Activated CD4-positive, alpha-beta T cell treated with anti-CD3 and anti-CD28 coated beads, Interleukin-2, amount 10 ng/mL, durations not matched to agents 7 days and 5 days (primary cell): ENCODE measurements around the gene ZNF141. TPM values are rescaled to one million over a fixed set of nuclear protein-coding genes. Genes with fewer than 3 reads are reported as not detected.
A peak's percentile ranks its signal among the peaks of the same experiment; 100 is the strongest.
"Not testable (repeated sequence)": the region's sequence is repeated elsewhere in the genome, so short reads cannot be mapped to it uniquely, and the experiment has no call there.

Source experiments
- CTCF ChIA-PET: fragments of 350-600 bp; sonication (Branson Sonifier 250); formaldehyde crosslinking; loops from one replicate; lab custom pipeline; 2021; ENCODE audit warnings: antibody characterized with exemption; lab: Charles Lee
- POLR2A ChIA-PET: fragments of 350-600 bp; sonication (Branson Sonifier 250); formaldehyde crosslinking; loops from one replicate; lab custom pipeline; 2021; ENCODE audit warnings: antibody characterized with exemption; lab: Charles Lee
- DNase-seq: peaks from one replicate; pipeline ENCODE4 v3.0.0-alpha.2; 2020
- H3K27ac Mint-ChIP-seq: one replicate; pipeline ENCODE4 v1.8.0; 2021; ENCODE audit warnings: mild to moderate bottlenecking, moderate library complexity, mixed read lengths
- H3K27me3 Mint-ChIP-seq: one replicate; pipeline ENCODE4 v1.8.0; 2021; ENCODE audit warnings: mixed read lengths
- H3K36me3 Mint-ChIP-seq: one replicate; pipeline ENCODE4 v1.8.0; 2021; ENCODE audit warnings: low read depth, mixed read lengths
- H3K4me1 Mint-ChIP-seq: one replicate; pipeline ENCODE4 v1.8.0; 2021; ENCODE audit warnings: mixed read lengths
- H3K4me3 Mint-ChIP-seq: one replicate; pipeline ENCODE4 v1.8.0; 2021; ENCODE audit warnings: mild to moderate bottlenecking, moderate library complexity, mixed read lengths
- H3K9me3 Mint-ChIP-seq: one replicate; pipeline ENCODE4 v1.8.0; 2021; ENCODE audit warnings: mixed read lengths
- total RNA-seq, 2 experiments: library from RNA; stranded (reverse); gene quantifications; one replicate each; pipeline ENCODE4 v1.2.3, GENCODE V29; 2021

Gene ZNF141
- total RNA-seq, 2 experiments from 2014 or later: 25.9 to 30.8 TPM

DNA sequence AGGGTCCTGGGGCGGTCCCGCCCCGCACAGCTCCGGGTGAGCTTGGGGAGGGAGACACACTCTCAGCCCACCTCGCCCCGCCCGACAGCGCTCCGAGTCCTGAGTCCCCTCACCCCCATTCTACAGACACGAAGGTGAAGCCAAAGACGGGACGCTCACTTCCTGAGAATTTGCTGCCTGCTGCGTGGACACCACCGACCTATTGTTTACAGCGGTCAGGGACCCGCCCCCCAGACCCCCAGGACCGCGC, 796 bp upstream of the ZNF141 start:
- CTCF ChIA-PET: no interaction called here
- H3K36me3 Mint-ChIP-seq: peaks cover 52% of the 10 kb centered on the region
- H3K4me1 Mint-ChIP-seq: peaks cover 33% of the 10 kb centered on the region

GRCh38 chr4:337932-338758, 531 bp downstream of the ZNF141 start:
- peak overlapping the region; percentile 92 for H3K4me3 Mint-ChIP-seq
- CTCF ChIA-PET: interaction anchor here (1.4 kb wide), 1 partner anchor 9 kb away, joined by 4 read pairs; no protein-coding TSS in a partner anchor
- peaks cover 65% of the 10 kb centered on the region for H3K36me3 Mint-ChIP-seq
- H3K27ac Mint-ChIP-seq: peak overlapping the region; percentile 97
- POLR2A ChIA-PET: interaction anchor here (0.6 kb wide), 2 partner anchors 12 to 136 kb away, joined by 3 to 6 read pairs; no protein-coding TSS in a partner anchor
- peaks cover 33% of the 10 kb centered on the region for H3K4me1 Mint-ChIP-seq
- H3K9me3 Mint-ChIP-seq: peaks cover 53% of the 10 kb centered on the region
- no peaks in the 10 kb centered on the region for H3K27me3 Mint-ChIP-seq
- DNase-seq: no peak

More for the DNA sequence above, 796 bp upstream of the ZNF141 start:
- no peak for DNase-seq
- Mint-ChIP-seq H3K27ac (peak overlapping the region; percentile 97), H3K27me3 (no peaks in the 10 kb centered on the region), H3K9me3 (peaks cover 43% of the 10 kb centered on the region), H3K4me3 (peak overlapping the region; percentile 92)
- POLR2A ChIA-PET: no interaction called here

GRCh38 chr4:338759-339097, 1.1 kb downstream of the ZNF141 start:
- Mint-ChIP-seq H3K9me3 (peaks cover 56% of the 10 kb centered on the region), H3K36me3 (peaks cover 70% of the 10 kb centered on the region), H3K4me3 (peak overlapping the region; percentile 92), H3K27ac (peak overlapping the region; percentile 97), H3K27me3 (no peaks in the 10 kb centered on the region), H3K4me1 (peaks cover 33% of the 10 kb centered on the region)
- CTCF ChIA-PET: interaction anchor here (1.4 kb wide), 1 partner anchor 8 kb away, joined by 4 read pairs; no protein-coding TSS in a partner anchor
- POLR2A ChIA-PET: no interaction called here
- no peak for DNase-seq

GRCh38 chr4:340011-340410, 2.4 kb downstream of the ZNF141 start:
- DNase-seq: no peak
- POLR2A ChIA-PET: no interaction called here
- Mint-ChIP-seq H3K27me3 (no peaks in the 10 kb centered on the region), H3K4me1 (peaks cover 33% of the 10 kb centered on the region), H3K4me3 (no peak overlapping the region), H3K9me3 (peaks cover 52% of the 10 kb centered on the region), H3K36me3 (peaks cover 79% of the 10 kb centered on the region), H3K27ac (no peak overlapping the region)
- CTCF ChIA-PET: no interaction called here

- ChIA-PET CTCF (no interaction called here), POLR2A (no interaction called here)
- Mint-ChIP-seq H3K27ac (no peak overlapping the region), H3K9me3 (peaks cover 57% of the 10 kb centered on the region), H3K27me3 (no peaks in the 10 kb centered on the region), H3K4me1 (no peaks in the 10 kb centered on the region), H3K36me3 (peaks cover 54% of the 10 kb centered on the region), H3K4me3 (no peak overlapping the region)
- no peak for DNase-seq
Observed at GRCh38 chr4:373062-373839, 35.6 kb downstream of the ZNF141 start.

- ChIA-PET CTCF (no interaction called here), POLR2A (interaction anchor here (0.6 kb wide), 1 partner anchor 62 kb away, joined by 3 read pairs; no protein-coding TSS in a partner anchor)
- peaks cover 52% of the 10 kb centered on the region for H3K9me3 Mint-ChIP-seq
- peaks cover 48% of the 10 kb centered on the region for H3K36me3 Mint-ChIP-seq
- no peaks in the 10 kb centered on the region for H3K27me3 Mint-ChIP-seq
- no peak overlapping the region for H3K27ac Mint-ChIP-seq
- H3K4me1 Mint-ChIP-seq: no peaks in the 10 kb centered on the region
- no peak overlapping the region for H3K4me3 Mint-ChIP-seq
- no peak for DNase-seq
Observed at GRCh38 chr4:374298-375160, 36.9 kb downstream of the ZNF141 start.

DNA sequence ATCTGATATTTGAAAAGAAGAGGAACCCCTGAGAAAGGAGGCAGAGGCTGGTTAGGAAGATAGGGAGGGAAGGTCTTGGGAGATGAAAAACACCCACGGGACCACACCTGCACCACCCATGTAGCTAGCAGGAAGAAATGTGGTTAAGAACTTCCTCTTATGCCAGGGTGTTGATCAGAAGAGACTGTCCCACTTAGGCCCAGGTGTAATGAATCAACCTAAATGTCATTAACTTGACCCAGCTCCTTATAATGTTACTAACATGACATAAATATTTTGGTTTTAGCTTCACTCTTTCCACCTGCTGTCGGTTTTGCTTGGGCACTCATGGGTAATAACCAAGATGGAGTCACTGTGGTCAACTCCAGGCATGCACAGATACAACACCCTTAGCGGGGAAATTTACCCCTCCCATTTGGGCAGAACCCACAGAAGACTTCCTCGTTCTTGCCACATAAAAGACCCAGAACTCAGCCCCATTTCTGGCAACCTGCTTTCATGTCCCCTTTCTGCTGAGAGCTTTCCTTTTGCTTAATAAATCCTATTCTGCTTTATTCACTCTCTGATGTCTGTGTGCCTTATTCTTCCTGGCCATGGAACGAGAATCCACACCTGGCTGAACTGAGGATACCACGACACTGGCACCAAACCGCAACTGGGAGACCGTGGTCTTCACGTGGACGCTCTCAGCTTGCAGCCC, 46.8 kb downstream of the ZNF141 start:
- Mint-ChIP-seq H3K4me1 (peaks cover 17% of the 10 kb centered on the region), H3K4me3 (no peak overlapping the region), H3K36me3 (peaks cover 21% of the 10 kb centered on the region), H3K27me3 (no peaks in the 10 kb centered on the region), H3K27ac (peak overlapping the region; percentile 77), H3K9me3 (peaks cover 45% of the 10 kb centered on the region)
- DNase-seq: peak; percentile 37
- ChIA-PET POLR2A (interaction anchor here (0.6 kb wide), 1 partner anchor 227 kb away, joined by 4 read pairs; no protein-coding TSS in a partner anchor), CTCF (no interaction called here)

GRCh38 chr4:385934-386707, 48.5 kb downstream of the ZNF141 start:
- ChIA-PET CTCF (no interaction called here), POLR2A (no interaction called here)
- Mint-ChIP-seq H3K27ac (no peak overlapping the region), H3K4me3 (no peak overlapping the region), H3K4me1 (peaks cover 17% of the 10 kb centered on the region), H3K36me3 (peaks cover 21% of the 10 kb centered on the region), H3K9me3 (peaks cover 56% of the 10 kb centered on the region), H3K27me3 (no peaks in the 10 kb centered on the region)
- DNase-seq: no peak

- no peak overlapping the region for H3K27ac Mint-ChIP-seq
- no peak overlapping the region for H3K4me3 Mint-ChIP-seq
- peaks cover 21% of the 10 kb centered on the region for H3K36me3 Mint-ChIP-seq
Observed at GRCh38 chr4:386708-387105, 49.1 kb downstream of the ZNF141 start.

GRCh38 chr4:404006-404405, 66.4 kb downstream of the ZNF141 start:
- Mint-ChIP-seq H3K27me3 (no peaks in the 10 kb centered on the region), H3K27ac (no peak overlapping the region), H3K4me1 (no peaks in the 10 kb centered on the region), H3K4me3 (no peak overlapping the region), H3K36me3 (peaks cover 7% of the 10 kb centered on the region), H3K9me3 (peaks cover 40% of the 10 kb centered on the region)
- CTCF ChIA-PET: no interaction called here
- POLR2A ChIA-PET: no interaction called here
- DNase-seq: no peak

More at GRCh38 chr4:386708-387105, 49.1 kb downstream of the ZNF141 start:
- Mint-ChIP-seq H3K9me3 (peaks cover 56% of the 10 kb centered on the region), H3K27me3 (no peaks in the 10 kb centered on the region), H3K4me1 (peaks cover 17% of the 10 kb centered on the region)
- no peak for DNase-seq
- CTCF ChIA-PET: no interaction called here
- POLR2A ChIA-PET: no interaction called here

- POLR2A ChIA-PET, H3K27ac Mint-ChIP-seq: not testable (repeated sequence)
- H3K36me3 Mint-ChIP-seq: peaks cover 10% of the 10 kb centered on the region
Observed at GRCh38 chr4:408321-408720, 70.7 kb downstream of the ZNF141 start.

More at GRCh38 chr4:408321-408720, 70.7 kb downstream of the ZNF141 start:
- H3K4me3 Mint-ChIP-seq, CTCF ChIA-PET, H3K27me3 Mint-ChIP-seq, DNase-seq, H3K4me1 Mint-ChIP-seq: not testable (repeated sequence)
- peaks cover 57% of the 10 kb centered on the region for H3K9me3 Mint-ChIP-seq
